NCI-H1694 (cell line): ENCODE data around the gene ADGRA3.
"Not testable (repeated sequence)": the region's sequence is repeated elsewhere in the genome, so short reads cannot be mapped to it uniquely, and the experiment has no call there.

Experiments used
- DNase-seq: peaks from one replicate; lab custom pipeline; 2025; lab: John Stamatoyannopoulos, UW

ADGRA3 gene

GRCh38 chr4:22478426-22478825, 37.4 kb downstream of the ADGRA3 start:
- no peak for DNase-seq

GRCh38 chr4:22477813-22478182, 38.1 kb downstream of the ADGRA3 start:
- DNase-seq = no peak

DNA sequence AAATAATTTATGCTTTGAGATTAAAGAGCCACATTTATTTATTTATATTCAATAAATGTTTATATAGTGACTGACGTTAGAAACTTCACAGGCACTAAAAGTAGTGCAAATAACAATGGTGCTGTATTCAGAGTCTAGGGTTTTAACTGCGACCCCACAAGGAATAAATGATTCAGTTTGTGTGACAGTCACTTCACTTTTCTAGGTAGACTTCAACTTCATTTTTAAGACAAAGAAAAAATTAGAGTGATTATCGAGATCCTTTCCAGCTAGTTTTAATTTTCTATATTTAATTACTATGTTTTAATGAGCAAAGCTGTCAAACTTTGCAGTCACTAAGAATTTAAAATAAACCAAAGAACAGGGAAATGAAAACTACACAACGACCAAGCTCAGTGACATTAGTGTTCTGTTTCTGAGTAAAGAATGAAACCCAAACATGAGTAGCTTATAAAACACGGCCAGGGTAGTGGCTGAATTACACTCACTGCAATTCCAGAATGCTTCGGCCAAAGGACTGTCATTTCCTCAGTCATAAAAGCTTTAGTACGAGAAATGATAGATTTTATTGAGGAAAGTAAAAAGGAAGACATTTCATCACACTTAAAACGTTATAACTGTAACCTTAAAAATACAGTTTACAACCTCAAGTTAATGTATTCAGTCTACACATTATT, 38.6 kb downstream of the ADGRA3 start:
- no peak for DNase-seq

DNA sequence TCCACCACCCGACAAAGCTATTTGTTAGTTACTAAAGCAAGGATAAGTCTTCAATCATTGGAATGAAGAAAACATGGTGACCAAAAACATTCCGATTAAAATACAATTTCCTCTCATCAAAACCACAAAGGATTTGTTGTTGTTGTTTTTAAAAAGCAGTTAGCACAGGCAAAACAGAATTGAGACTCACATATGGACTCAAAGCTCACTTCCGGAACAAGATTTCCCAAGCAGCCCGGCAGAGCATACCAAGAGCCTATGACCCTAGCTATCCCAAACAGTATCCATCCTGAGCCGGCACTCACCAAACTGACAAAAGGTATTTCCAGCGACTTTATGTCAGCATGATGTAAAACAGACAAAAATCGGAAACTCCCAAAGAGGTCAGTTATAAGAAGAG, 39.9 kb downstream of the ADGRA3 start:
- no peak for DNase-seq

DNA sequence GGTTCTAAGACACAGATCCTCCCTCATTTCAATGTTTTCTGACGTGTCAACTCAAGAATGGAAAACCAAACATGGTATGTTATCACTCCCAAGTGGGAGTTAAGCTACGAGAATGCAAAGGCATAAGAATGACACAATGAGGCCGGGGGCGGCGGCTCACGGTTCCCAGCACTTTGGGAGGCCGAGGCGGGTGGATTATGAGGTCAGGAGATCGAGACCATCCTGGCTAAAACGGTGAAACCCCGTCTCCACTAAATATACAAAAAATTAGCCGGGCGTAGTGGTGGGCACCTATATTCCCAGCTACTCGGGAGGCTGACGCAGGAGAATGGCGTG, 40.6 kb downstream of the ADGRA3 start:
- DNase-seq = not testable (repeated sequence)

GRCh38 chr4:22474636-22475310, 41.1 kb downstream of the ADGRA3 start:
- DNase-seq = no peak

- DNase-seq = no peak
Measured at GRCh38 chr4:22473268-22473667, 42.6 kb downstream of the ADGRA3 start.

GRCh38 chr4:22471999-22472461, 43.8 kb downstream of the ADGRA3 start:
- DNase-seq = no peak

GRCh38 chr4:22471419-22471818, 44.4 kb downstream of the ADGRA3 start:
- DNase-seq = no peak

DNA sequence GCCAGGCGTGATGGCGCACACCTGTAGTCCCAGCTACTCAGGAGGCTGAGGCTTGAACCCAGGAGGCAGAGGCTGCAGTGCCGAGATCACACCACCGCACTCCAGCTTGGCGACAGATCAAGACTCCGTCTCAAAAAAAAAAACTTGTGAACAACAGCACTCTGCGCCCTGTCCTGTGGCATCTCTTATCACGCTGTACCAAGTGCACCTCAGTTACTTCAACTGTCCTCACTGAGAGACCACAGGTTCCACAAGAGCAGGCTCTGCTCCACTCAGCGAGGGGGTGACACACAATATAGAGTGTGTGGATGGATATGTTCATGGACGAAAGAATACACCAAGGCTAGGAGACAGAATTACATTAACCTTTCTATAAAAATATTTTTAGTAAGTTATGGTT, 49.3 kb downstream of the ADGRA3 start:
- DNase-seq = no peak

- no peak for DNase-seq
Measured at GRCh38 chr4:22465996-22466395, 49.9 kb downstream of the ADGRA3 start.

DNA sequence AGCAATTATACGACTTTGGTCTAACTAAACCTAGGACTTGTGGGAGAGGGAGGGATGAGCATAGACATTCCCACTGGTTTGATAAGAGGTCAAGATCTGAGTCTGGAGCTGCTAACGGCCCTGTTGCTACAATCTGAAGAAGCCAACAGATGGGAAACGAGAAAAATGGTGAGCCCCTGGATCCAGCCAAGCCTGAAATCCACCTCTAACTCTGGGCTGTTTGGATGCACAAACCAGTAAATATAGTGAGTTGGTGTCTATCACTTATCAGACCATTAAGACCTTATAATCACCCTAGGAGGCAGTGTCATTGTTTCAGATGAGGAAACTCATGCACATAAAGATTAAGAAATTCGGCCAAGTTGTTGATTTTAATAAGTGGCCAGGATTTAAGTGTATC, 50.5 kb downstream of the ADGRA3 start:
- no peak for DNase-seq

GRCh38 chr4:22463179-22463578, 52.7 kb downstream of the ADGRA3 start:
- no peak for DNase-seq

DNA sequence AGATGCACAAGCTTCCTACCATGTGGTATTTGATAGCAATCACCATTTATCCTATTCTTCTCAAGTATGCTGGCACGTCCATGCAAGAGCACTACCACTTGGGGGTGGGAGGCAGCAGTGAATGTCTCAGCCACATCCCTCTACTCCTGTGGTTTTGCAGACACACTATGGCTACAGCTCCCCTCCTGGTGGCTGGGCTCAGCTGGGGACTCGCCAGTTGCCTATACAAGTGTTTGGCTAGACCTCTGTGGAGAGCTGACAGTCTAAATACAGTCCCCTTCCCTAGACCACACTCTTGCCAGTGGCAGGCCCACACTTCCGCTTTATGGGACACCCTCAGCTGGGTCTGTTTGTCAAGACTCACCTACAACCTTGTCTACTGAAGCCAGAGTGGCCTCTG, 53.2 kb downstream of the ADGRA3 start:
- DNase-seq = no peak

- no peak for DNase-seq
Measured at GRCh38 chr4:22460266-22460665, 55.6 kb downstream of the ADGRA3 start.

DNA sequence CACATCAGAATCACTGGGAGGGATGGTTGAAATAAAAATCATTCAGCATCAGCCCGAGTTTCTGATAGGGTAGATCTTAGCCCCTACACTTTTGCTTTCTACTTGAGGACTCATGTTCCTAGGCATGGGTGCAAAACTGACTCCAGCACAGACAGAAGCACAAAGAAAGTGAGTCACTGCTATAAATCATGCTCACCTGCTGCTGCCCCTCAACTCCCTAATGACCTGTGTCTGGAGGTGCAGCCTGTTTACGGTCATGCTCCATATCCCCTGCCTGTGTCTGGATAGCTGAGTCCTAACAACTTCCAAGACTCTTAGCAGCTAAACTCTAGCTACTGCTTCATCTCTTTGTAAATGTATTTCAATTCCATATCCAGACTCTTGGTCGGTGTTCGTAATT, 57.8 kb downstream of the ADGRA3 start:
- no peak for DNase-seq

- DNase-seq = no peak
Measured at GRCh38 chr4:22457348-22457747, 58.5 kb downstream of the ADGRA3 start.

GRCh38 chr4:22456291-22456690, 59.6 kb downstream of the ADGRA3 start:
- no peak for DNase-seq

GRCh38 chr4:22454955-22455354, 60.9 kb downstream of the ADGRA3 start:
- no peak for DNase-seq

GRCh38 chr4:22454216-22454838, 61.5 kb downstream of the ADGRA3 start:
- DNase-seq = no peak

GRCh38 chr4:22444813-22445212, 71.1 kb downstream of the ADGRA3 start:
- no peak for DNase-seq

DNA sequence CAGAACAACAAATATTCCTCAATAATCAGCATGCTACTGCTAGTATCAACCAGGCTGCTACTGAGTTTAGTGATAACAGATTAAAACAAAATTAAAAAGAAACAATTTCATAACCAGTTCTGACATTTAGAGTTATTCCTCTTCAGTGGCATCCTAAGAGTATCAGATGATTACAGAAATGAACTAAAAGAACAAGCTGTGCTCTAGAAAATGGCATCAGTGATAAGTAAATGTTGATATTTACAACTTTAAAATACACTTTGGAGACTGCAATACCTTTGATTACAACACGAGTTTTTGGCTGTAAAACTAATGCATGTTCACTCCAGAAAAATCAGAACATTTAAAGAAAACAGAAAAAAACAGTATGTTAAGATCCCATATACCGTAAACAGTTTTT, 72.9 kb downstream of the ADGRA3 start:
- DNase-seq = no peak

GRCh38 chr4:22440999-22441398, 74.9 kb downstream of the ADGRA3 start:
- DNase-seq = no peak

DNA sequence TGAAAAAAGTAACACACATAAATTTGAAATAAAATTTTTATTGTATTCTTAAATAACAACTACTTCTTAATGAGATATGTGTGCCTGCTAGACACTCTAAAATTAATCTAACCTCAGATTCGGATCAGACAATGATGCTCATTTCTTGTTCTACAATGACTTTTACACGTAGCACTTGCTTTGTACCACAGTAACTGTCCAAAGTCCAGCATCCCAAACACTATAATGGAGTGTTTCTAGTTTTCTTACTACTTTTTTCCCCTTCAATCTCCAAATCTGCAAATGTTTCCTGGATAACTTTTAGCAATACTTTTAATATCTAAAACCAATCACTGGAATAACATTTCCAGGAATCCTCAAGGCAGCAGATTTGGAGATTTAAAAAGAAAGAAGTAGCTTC, 75.9 kb downstream of the ADGRA3 start:
- no peak for DNase-seq
